ENCODE data around the gene TBC1D22A.

- TF ChIP-seq CTCF (IDR thresholded peaks at IDR 0.05; ENCODE audit: insufficient read depth, low read depth, low read length) (no peak), EZH2 (IDR thresholded peaks at IDR 0.05; ENCODE audit: insufficient read depth, low read length) (no peak)
Observed at GRCh38 chr22:46922037-46922436, 159.6 kb downstream of the TBC1D22A start.

Data from astrocyte (in vitro differentiated cells and primary cell).